ENCODE measurements around the gene APOBEC3F. TPM values are rescaled to one million over a fixed set of nuclear protein-coding genes. Genes with fewer than 3 reads are reported as not detected.

The APOBEC3F gene
- total RNA-seq, 1 donor = 4.3 TPM

DNA sequence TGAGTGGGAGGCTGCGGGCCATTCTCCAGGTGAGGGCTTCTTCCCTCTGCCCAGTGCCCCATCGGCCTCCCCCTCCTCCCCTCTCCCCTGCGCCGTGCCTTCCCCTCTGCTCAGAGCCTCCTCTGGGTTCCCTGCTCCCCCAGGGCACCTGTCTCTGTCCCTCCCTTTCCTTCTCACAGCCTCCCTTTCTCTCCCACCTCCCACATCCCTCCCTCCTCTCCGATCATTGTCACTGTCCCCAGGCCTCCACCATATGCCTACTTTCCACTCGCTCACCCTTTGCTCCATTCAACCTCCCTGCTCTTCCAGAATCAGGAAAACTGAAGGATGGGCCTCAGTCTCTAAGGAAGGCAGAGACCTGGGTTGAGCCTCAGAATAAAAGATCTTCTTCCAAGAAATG is 46.4 kb downstream of the APOBEC3F start:
- TF ChIP-seq, protein P1, sequence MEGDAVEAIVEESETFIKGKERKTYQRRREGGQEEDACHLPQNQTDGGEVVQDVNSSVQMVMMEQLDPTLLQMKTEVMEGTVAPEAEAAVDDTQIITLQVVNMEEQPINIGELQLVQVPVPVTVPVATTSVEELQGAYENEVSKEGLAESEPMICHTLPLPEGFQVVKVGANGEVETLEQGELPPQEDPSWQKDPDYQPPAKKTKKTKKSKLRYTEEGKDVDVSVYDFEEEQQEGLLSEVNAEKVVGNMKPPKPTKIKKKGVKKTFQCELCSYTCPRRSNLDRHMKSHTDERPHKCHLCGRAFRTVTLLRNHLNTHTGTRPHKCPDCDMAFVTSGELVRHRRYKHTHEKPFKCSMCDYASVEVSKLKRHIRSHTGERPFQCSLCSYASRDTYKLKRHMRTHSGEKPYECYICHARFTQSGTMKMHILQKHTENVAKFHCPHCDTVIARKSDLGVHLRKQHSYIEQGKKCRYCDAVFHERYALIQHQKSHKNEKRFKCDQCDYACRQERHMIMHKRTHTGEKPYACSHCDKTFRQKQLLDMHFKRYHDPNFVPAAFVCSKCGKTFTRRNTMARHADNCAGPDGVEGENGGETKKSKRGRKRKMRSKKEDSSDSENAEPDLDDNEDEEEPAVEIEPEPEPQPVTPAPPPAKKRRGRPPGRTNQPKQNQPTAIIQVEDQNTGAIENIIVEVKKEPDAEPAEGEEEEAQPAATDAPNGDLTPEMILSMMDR (IDR thresholded peaks at IDR 0.05; ENCODE audit: insufficient read depth, low read length) = no peak
- DNase-seq (ENCODE audit: low read depth) = no peak

DNA sequence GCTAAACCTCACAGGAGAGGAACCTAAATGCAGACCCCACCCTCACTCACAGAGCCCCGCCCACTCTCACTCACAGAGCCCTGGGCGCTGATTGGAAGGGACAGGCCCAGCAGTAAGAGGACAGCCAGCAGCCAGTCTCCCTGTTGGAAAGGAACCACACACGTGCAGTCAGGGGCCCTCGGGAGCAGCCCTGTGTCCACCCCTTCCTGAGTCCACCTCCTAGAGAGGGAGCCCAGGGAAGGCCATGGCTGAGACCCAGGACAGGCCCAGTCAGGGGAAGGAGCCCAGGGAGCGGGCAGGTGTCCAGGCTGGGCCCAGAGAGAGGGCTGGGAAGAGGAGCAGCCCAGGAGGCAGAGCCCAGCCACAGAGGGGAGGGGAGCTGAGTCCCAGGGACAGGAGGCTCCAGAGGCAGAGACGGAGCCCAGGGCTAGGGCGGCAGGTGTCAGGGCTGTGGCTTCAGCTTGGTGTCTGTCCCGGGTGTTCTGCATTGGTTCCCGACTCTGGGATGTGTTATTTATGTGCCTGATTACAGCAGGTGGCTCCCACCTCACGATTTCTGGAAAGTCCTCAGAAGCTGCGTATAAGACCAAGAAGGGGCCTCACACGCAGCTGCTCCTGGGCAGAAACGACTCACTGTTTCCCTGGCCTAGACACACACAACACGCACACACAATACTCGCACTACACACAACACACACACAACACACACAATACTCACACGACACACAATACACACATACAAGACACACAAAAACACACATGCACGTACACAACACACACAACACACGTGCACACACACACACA is 47.4 kb downstream of the APOBEC3F start:
- DNase-seq (ENCODE audit: low read depth) = no peak
- TF ChIP-seq, protein P1 (IDR thresholded peaks at IDR 0.05; ENCODE audit: insufficient read depth, low read length) = no peak
- no peak overlapping the region for H3K4me3 ChIP-seq (ENCODE audit: low read depth, low read length)

More for the DNA sequence above, 46.4 kb downstream of the APOBEC3F start:
- no peak overlapping the region for H3K4me3 ChIP-seq (ENCODE audit: low read depth, low read length)

DNA sequence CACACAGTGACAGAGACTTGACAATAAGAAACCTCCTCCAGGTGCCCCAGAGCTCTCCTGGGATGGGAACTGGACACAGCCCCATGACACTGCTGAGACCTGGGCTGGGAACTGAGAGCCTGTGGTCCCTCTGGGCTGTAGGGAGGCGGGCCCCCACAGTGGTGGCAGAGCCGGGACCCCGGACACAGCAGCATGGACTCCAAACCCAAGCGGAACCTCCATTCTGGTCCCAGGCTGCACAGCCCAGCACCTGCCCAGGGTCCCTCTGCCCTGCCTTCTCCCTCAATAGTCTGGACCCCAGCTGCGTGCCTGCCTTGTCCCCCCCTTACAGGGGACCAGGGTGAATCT is 48.0 kb downstream of the APOBEC3F start:
- H3K4me3 ChIP-seq (ENCODE audit: low read depth, low read length) = no peak overlapping the region
- TF ChIP-seq, protein P1 (IDR thresholded peaks at IDR 0.05; ENCODE audit: insufficient read depth, low read length) = no peak
- DNase-seq (ENCODE audit: low read depth) = no peak

DNA sequence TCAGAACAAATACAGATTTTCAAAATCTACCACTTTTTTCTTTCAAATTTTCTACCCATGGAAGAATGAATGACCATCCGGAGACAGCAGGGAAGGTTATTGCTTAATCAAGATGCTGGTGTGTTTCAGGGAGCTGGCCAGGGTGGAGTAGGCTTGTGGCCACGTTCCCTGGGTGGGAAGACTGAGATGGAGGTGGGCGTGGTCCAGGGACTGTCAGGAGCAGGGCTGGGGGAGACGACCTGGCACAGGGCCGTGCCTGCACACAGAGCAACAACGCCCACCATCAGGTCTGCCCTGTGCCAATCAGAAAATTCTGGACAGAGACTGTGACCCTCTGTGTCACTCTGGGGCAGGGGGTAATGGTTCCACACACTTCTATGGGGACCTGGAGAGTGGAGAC is 49.3 kb downstream of the APOBEC3F start:
- TF ChIP-seq, protein P1 (IDR thresholded peaks at IDR 0.05; ENCODE audit: insufficient read depth, low read length) = no peak
- no peak overlapping the region for H3K4me3 ChIP-seq (ENCODE audit: low read depth, low read length)
- peak; percentile 16 for DNase-seq (ENCODE audit: low read depth)

DNA sequence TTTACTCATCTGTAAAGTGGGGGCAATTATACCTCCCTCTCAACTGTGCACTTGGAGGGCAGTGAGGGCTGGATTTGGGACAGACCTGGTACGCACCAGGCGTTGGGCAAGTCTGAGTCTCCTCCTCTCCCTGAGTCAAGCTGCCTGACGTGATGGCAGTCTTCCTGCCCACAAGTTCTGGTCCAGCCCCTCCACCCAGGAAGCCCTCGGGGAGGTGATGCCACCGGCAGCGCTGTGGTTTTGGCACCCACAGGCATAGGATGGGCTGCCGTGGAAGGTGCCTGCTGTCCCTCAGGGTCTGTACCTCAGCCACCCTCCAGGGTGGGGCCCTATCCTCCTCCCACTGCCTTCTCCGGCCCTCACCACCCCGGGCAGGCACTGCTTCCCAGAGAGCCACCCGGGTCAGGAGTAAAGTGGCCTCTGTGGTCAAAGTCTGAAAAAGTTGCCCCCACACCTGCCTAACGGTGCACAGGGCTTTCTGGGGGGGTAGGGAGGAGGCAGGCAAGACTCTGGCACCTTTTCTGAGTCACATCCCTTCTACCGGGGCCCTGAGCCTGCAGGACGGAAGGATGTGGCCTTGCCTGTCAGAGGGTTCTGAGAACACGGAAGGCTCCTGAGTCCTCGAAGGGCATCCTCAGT is 49.9 kb downstream of the APOBEC3F start:
- TF ChIP-seq, protein P1 (IDR thresholded peaks at IDR 0.05; ENCODE audit: insufficient read depth, low read length) = no peak
- no peak for DNase-seq (ENCODE audit: low read depth)

DNA sequence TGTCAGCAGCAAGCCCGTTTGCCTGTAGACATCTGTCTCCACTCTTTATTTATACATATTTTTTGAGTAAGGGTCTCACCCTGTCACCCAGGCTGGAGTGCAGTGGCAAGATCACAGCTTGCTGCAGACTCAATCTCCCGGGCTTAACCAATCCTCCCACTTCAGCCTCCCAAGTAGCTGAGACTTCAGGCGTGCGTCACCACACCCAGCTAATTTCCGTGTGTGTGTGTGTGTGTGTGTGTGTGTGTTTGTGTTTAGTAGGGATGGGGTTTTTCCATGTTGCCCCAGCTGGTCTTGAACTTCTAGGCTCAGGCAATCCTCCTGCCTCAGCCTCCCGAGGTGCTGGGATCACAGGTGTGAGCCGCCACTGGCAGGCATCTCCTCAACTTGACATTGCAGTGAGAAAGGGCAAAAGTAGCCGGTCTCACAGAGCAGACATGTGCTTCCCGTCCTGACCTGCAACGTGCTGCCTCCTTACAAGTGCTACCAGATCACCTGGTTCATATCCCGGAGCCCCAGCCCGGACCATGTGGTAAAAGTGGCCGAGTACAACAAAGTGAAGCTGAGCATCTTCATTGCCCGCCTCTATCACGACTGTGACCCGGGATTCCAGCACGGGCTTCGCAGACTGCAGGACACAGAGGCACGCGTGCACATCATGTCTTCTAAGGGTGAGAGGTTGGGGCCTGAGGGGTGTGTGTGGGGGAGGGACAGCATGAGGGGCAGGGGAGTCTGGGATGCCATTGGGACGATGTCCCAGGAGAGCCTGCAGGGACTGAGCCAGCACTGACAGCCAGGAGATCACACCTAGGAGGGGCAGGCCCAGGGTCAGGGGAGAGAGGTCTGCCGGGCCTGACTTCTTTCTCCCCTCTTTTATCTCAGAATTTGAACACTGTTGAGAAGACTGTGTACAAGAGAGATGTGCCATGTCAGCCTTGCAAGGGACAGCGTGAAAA is 50.7 kb downstream of the APOBEC3F start:
- DNase-seq (ENCODE audit: low read depth) = no peak
- TF ChIP-seq, protein P1 (IDR thresholded peaks at IDR 0.05; ENCODE audit: insufficient read depth, low read length) = no peak
- no peak overlapping the region for H3K4me3 ChIP-seq (ENCODE audit: low read depth, low read length)

More for the DNA sequence above, 49.9 kb downstream of the APOBEC3F start:
- no peak overlapping the region for H3K4me3 ChIP-seq (ENCODE audit: low read depth, low read length)
